Measurements from ENCODE around the gene HEATR5B. TPM values are rescaled to one million over a fixed set of nuclear protein-coding genes. Genes with fewer than 3 reads are reported as not detected.

Gene HEATR5B
- total and polyA plus RNA-seq, 8 donors, result 8.7 to 15.5 (median 13.3) TPM

DNA sequence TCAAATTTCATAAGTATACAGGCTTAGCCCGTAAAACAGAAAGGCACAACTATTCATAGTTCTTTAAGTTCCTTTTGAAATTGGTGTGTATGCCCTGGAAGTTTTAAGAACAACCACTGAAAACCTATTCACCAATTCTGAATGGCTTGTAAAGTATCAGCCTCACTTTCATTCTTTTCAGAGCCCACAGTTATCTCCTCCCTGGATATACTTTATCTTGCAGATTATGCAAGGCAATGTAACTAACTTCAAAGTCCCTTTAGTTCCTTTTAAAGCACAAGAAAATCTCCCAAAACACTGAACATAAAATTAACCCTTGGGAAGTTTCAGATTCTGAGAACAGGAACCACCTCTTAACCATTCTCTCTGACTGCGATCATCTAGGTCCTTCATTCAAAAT, 119.0 kb downstream of the HEATR5B start:
- TF ChIP-seq, protein P1, sequence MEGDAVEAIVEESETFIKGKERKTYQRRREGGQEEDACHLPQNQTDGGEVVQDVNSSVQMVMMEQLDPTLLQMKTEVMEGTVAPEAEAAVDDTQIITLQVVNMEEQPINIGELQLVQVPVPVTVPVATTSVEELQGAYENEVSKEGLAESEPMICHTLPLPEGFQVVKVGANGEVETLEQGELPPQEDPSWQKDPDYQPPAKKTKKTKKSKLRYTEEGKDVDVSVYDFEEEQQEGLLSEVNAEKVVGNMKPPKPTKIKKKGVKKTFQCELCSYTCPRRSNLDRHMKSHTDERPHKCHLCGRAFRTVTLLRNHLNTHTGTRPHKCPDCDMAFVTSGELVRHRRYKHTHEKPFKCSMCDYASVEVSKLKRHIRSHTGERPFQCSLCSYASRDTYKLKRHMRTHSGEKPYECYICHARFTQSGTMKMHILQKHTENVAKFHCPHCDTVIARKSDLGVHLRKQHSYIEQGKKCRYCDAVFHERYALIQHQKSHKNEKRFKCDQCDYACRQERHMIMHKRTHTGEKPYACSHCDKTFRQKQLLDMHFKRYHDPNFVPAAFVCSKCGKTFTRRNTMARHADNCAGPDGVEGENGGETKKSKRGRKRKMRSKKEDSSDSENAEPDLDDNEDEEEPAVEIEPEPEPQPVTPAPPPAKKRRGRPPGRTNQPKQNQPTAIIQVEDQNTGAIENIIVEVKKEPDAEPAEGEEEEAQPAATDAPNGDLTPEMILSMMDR (IDR thresholded peaks at IDR 0.05), result no peak
- H3K9me3 ChIP-seq, result no peaks in the 10 kb centered on the region
- DNase-seq (no peak), FAIRE-seq (no peak), ATAC-seq (no peak)
- H3K36me3 ChIP-seq, result no peaks in the 10 kb centered on the region
- H3K27ac ChIP-seq, result no peak overlapping the region
- intact Hi-C loops (cut with DNase I), result no loop called here
- peak overlapping the region in 3 of 4 donors; percentile 96 to 98 (median 97) for H3K4me3 ChIP-seq
- no peaks in the 10 kb centered on the region for H3K27me3 ChIP-seq
- peaks cover 0 to 13% (median 10%) of the 10 kb centered on the region in 3 donors for H3K4me1 ChIP-seq
- WGBS, 2 donors, result 24 to 36% methylated on average over 2 of the region's 2 CpGs

DNA sequence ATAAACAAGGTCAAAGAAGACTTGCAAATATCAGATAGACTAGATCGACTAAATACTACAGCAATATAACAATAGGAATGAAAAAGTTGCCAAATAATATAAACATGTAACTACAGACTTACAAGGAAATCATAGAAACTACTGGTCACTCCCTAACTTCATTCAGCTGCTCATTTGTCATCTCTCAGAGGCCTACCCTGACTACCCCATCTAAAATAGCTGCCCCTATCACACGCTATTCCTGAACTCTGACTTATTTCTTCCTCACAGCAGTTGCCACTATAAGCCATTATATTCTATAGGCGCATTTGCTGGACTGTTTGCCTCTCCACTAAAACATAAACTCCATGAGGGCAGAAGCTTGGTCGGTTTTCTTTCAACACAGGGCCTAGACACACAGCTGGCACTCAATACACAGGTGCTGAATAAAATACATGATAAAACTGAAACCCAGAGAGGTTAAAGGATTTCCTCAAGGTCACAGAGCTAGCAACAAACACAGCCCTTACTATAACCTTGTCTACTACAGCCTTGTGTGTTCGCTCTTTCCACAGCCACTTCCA, 119.6 kb downstream of the HEATR5B start:
- TF ChIP-seq, protein P1 (IDR thresholded peaks at IDR 0.05), result no peak
- DNase-seq (no peak), ATAC-seq (no peak), FAIRE-seq (no peak)
- Histone ChIP-seq H3K9me3 (no peaks in the 10 kb centered on the region), H3K27me3 (no peaks in the 10 kb centered on the region), H3K4me1 (peaks cover 0 to 13% (median 10%) of the 10 kb centered on the region in 3 donors), H3K4me3 (peak overlapping the region in 1 of 4 donors; percentile 98), H3K36me3 (no peaks in the 10 kb centered on the region), H3K27ac (peak overlapping the region in 1 of 4 donors; percentile 17)
- WGBS, 2 donors, result 66 to 72% methylated on average over 5 of the region's 5 CpGs
- intact Hi-C loops (cut with DNase I), result no loop called here

DNA sequence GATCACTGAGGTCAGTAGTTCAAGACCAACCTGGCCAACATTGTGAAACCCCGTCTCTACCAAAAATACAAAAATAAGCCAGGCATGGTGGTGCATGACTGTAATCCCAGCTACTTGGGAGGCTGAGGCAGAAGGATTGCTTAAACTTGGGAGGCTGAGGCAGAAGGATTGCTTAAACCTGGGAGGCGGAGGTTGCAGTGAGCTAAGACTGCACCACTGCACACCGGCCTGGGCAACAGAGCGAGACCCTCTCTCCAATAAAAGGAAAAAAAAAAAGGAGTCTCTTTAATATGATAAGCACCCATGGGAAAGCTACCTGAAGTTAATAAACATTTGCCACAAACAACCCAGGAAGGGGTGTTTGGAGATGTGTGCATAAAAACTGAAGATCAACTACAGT, 120.4 kb downstream of the HEATR5B start:
- FAIRE-seq, result no peak
- Histone ChIP-seq H3K4me3 (no peak overlapping the region), H3K9me3 (no peaks in the 10 kb centered on the region), H3K27me3 (no peaks in the 10 kb centered on the region), H3K36me3 (no peaks in the 10 kb centered on the region), H3K27ac (no peak overlapping the region), H3K4me1 (peaks cover 0 to 13% (median 10%) of the 10 kb centered on the region in 3 donors)
- no peak for DNase-seq
- intact Hi-C loops (cut with DNase I), result no loop called here
- 95 to 96% methylated on average over 4 of the region's 4 CpGs for WGBS, 2 donors
- TF ChIP-seq, protein P1 (IDR thresholded peaks at IDR 0.05), result no peak
- no peak for ATAC-seq

DNA sequence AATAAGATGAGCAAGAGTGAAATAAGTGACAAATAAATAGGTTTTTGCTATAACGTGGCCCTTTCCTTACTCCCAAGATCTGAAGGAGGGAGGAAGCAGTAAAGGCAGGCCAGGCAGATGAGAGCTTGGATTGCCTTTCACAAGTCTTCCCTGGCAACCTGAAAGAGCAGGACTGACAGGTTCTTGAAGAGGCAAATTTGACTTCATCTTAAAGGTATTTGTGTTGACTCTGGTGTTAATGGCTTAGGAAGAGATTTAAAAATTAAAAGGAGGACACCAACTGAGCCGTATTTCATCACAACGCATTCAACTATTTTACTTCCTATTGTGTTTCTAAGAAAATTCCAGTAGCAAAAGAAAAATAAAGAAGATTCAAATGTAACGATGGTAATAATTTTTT, 121.1 kb downstream of the HEATR5B start:
- FAIRE-seq (no peak), DNase-seq (no peak), ATAC-seq (no peak)
- intact Hi-C loops (cut with DNase I), result no loop called here
- Histone ChIP-seq H3K36me3 (no peaks in the 10 kb centered on the region), H3K4me3 (no peak overlapping the region), H3K9me3 (no peaks in the 10 kb centered on the region), H3K4me1 (peaks cover 0 to 13% (median 10%) of the 10 kb centered on the region in 3 donors), H3K27me3 (no peaks in the 10 kb centered on the region), H3K27ac (no peak overlapping the region)
- WGBS, 2 donors, result 83 to 91% methylated on average over 4 of the region's 4 CpGs
- TF ChIP-seq, protein P1 (IDR thresholded peaks at IDR 0.05), result no peak

DNA sequence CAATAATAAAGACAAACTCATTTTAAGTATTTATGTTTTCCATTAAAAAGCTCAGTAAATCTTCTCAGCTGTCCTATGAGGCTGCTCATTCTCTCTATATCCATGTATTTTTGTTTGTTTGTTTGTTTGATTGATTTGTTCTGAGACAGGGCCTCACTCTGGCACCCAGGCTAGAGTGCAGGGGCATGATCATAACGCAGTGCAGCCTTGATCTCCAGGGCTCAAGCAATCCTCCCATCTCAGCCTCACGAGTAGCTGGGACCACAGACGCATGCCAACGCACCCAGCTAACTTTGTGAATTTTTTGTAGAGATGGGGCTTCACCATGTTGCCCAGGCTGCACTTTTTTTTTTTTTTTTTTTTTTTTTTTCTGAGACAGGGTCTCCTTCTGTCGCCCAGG, 123.4 kb downstream of the HEATR5B start:
- H3K27ac ChIP-seq, result no peak overlapping the region
- no peak for ATAC-seq
- no peak for DNase-seq
- H3K9me3 ChIP-seq, result no peaks in the 10 kb centered on the region
- no peaks in the 10 kb centered on the region for H3K27me3 ChIP-seq
- TF ChIP-seq, protein P1 (IDR thresholded peaks at IDR 0.05), result no peak
- intact Hi-C loops (cut with DNase I), result no loop called here
- no peaks in the 10 kb centered on the region for H3K36me3 ChIP-seq
- no peak for FAIRE-seq
- H3K4me3 ChIP-seq, result no peak overlapping the region
- H3K4me1 ChIP-seq, result peaks cover 0 to 10% (median 9%) of the 10 kb centered on the region in 3 donors
- WGBS, 2 donors, result 92 to 93% methylated on average over 5 of the region's 5 CpGs
